HL-60 (cell line): ENCODE results near the gene OSBPL3.

ENCODE experiments used
- POLR2AphosphoS5 ChIP-seq: IDR thresholded peaks from 2 replicates; pipeline ENCODE4 v1.6.1; 2012; ENCODE audit warnings: low read depth
- TF ChIP-seq, protein P1 (sequence below): IDR thresholded peaks from 2 replicates; pipeline ENCODE4 v1.6.1; 2012; ENCODE audit warnings: low read depth; ENCODE audit not compliant: insufficient replicate concordance
- TF ChIP-seq, protein P2 (sequence below): IDR thresholded peaks from one replicate; pipeline ENCODE4 v1.5.1; 2011; ENCODE audit warnings: low read length, control low read depth, inconsistent platforms; ENCODE audit not compliant: insufficient read depth

DNA sequence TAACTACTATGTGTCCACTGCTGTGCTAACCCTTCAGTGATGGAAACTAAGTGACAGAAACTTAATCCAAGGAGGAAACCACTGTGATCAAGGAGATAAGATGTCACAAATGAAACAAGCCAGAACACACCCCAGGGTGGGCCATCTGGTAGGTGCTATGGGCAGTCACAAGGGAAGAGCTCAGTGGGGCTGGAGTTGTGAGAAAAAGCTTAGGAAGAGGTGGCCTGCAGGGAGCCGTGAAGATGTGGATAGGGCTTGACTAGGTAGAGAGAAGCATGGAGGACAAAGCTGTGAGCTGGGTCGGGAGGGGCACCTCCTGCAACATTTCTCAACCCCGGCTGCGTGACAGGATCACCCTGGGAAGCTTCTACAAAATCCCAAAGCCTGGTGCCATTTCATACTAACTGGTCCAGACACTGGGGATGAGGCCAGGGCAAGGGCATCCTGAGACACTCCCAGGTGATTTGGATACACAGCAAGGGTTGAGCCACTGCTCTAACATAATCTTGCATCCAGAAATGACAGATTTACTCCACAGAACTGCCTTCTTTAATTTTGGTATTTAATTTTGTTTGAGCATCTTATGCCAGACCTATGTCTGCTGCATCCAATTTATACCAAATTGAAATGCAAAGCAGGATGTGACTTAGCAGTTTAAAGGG lies 69.3 kb downstream of the OSBPL3 start:
- TF ChIP-seq, protein P1, sequence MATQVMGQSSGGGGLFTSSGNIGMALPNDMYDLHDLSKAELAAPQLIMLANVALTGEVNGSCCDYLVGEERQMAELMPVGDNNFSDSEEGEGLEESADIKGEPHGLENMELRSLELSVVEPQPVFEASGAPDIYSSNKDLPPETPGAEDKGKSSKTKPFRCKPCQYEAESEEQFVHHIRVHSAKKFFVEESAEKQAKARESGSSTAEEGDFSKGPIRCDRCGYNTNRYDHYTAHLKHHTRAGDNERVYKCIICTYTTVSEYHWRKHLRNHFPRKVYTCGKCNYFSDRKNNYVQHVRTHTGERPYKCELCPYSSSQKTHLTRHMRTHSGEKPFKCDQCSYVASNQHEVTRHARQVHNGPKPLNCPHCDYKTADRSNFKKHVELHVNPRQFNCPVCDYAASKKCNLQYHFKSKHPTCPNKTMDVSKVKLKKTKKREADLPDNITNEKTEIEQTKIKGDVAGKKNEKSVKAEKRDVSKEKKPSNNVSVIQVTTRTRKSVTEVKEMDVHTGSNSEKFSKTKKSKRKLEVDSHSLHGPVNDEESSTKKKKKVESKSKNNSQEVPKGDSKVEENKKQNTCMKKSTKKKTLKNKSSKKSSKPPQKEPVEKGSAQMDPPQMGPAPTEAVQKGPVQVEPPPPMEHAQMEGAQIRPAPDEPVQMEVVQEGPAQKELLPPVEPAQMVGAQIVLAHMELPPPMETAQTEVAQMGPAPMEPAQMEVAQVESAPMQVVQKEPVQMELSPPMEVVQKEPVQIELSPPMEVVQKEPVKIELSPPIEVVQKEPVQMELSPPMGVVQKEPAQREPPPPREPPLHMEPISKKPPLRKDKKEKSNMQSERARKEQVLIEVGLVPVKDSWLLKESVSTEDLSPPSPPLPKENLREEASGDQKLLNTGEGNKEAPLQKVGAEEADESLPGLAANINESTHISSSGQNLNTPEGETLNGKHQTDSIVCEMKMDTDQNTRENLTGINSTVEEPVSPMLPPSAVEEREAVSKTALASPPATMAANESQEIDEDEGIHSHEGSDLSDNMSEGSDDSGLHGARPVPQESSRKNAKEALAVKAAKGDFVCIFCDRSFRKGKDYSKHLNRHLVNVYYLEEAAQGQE, result no peak
- no peak for TF ChIP-seq POLR2AphosphoS5
- TF ChIP-seq, protein P2, sequence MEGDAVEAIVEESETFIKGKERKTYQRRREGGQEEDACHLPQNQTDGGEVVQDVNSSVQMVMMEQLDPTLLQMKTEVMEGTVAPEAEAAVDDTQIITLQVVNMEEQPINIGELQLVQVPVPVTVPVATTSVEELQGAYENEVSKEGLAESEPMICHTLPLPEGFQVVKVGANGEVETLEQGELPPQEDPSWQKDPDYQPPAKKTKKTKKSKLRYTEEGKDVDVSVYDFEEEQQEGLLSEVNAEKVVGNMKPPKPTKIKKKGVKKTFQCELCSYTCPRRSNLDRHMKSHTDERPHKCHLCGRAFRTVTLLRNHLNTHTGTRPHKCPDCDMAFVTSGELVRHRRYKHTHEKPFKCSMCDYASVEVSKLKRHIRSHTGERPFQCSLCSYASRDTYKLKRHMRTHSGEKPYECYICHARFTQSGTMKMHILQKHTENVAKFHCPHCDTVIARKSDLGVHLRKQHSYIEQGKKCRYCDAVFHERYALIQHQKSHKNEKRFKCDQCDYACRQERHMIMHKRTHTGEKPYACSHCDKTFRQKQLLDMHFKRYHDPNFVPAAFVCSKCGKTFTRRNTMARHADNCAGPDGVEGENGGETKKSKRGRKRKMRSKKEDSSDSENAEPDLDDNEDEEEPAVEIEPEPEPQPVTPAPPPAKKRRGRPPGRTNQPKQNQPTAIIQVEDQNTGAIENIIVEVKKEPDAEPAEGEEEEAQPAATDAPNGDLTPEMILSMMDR, result no peak
